ENCODE data around the gene NUDT8.

DNA sequence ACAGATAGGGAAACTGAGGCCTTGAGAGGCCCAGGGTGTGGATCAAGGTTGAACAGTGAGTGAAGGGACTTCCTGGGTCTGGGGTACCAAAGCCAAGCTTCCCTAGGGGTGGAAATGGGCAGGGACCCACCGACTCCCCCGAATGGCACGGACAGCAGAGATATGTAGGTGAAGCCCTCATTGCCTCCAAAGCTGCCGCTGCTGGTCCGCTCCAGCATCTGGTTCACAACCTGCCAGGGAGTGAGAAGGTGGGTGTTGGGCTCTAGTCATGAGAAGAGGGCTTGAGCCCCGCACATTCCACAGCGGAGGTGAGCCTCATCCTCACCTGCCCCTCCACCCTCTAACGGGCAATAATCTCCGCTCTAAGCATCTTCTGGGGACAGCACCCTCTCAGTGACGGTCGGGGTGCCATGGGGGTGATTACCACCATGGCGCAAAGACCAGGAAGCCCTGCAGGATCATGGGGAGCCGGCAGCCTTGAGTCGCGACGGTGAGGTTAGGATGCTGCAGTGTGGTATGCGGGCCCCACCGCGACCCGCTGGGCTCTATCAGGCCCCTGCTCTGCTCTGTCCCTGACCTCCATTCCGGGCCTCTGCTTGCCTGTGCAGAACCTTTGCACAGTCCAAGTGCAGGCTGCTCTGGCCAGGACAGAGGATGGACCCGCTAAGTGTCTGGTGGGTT is 33.9 kb upstream of the NUDT8 start:
- no peak for TF ChIP-seq CTCF (IDR thresholded peaks at IDR 0.05)
- TF ChIP-seq POLR2A (IDR thresholded peaks at IDR 0.05) = no peak

All from breast epithelium (tissue), 3 donors.